Heart right ventricle (tissue), 16 donors: ENCODE data around the gene LAMB2. TPM values are rescaled to one million over a fixed set of nuclear protein-coding genes. Genes with fewer than 3 reads are reported as not detected.

Experiments
- ATAC-seq, 8 donors: fragments of 200-7000 bp; cut with Tn5 transposase; one replicate each; pipeline ENCODE4 v1.9.1; 2020; ENCODE audit warnings: mild to moderate bottlenecking in 8 of 8, moderate library complexity in 8 of 8, moderate number of reproducible peaks in 1 of 8
- DNase-seq, 2 donors: peaks; one replicate each; pipeline ENCODE4 v3.0.0-alpha.2; 2020
- H3K27ac ChIP-seq, 10 donors: fragments of 200-600 bp; sonication (generic) in 2 of 10; one replicate each; pipeline versions ENCODE4 v1.5.0 to v1.8.0; 2020 to 2022; ENCODE audit warnings: mild to moderate bottlenecking in 3 of 10
- H3K27me3 ChIP-seq, 7 donors: fragments of 200-600 bp; one replicate each; pipeline ENCODE4 v1.8.0; 2021 to 2022; ENCODE audit warnings: mild to moderate bottlenecking in 2 of 7
- H3K36me3 ChIP-seq, 9 donors: fragments of 200-600 bp; sonication (generic) in 1 of 9; one replicate each; pipeline versions ENCODE4 v1.5.0 to v1.8.0; 2020 to 2022; ENCODE audit warnings: mild to moderate bottlenecking in 2 of 9
- H3K4me1 ChIP-seq, 9 donors: fragments of 200-600 bp; sonication (generic) in 1 of 9; one replicate each; pipeline versions ENCODE4 v1.5.0 to v1.8.0; 2020 to 2022; ENCODE audit warnings: mild to moderate bottlenecking in 4 of 9
- H3K4me3 ChIP-seq, 10 donors: fragments of 200-600 bp; sonication (generic) in 2 of 10; one replicate each; pipeline versions ENCODE4 v1.5.0 to v1.8.0; 2020 to 2022; ENCODE audit warnings: mild to moderate bottlenecking in 7 of 10, moderate library complexity in 2 of 10
- H3K9me3 ChIP-seq, 11 donors: fragments of 200-600 bp in 10 of 11; sonication (generic) in 2 of 11; one replicate each; pipeline versions ENCODE4 v1.5.0 to v1.8.0; 2013 to 2022; ENCODE audit warnings: mild to moderate bottlenecking in 2 of 11, control low read depth in 1 of 11, moderate library complexity in 1 of 11
- WGBS, 2 donors: extraction: QIAGEN DNeasy Blood & Tissue Kit; methylation state at CpG; one replicate each; pipeline ENCODE4 v1.1.7; 2013; ENCODE audit warnings: inconsistent platforms in 1 of 2; 5-methylcytosine and 5-hydroxymethylcytosine counted together
- intact Hi-C, 10 donors: fragments of 100-400 bp; cut with DNase I; formaldehyde crosslinking; loops; one replicate each; pipeline versions ENCODE4 v1.11.1 to v1.14.2; 2022
- polyA plus RNA-seq, 2 donors: library from polyadenylated mRNA; stranded (reverse); fragments of 200-250 nt; gene quantifications; one replicate each; pipeline ENCODE4 v1.2.3, GENCODE V29; 2013
- total RNA-seq, 10 donors: library from RNA; stranded (reverse); fragmentation: NEBNext Ultra II Directional in 3 of 10; extraction: Animal tissue kit (Norgen Biotek cat#: 25700) in 3 of 10; gene quantifications; one replicate each; pipeline versions ENCODE4 v1.2.1 to v1.2.4, GENCODE V29; 2021 to 2023
- TF ChIP-seq, protein P1 (sequence below), 9 donors: fragments of 200-600 bp; sonication (generic) in 2 of 9; IDR thresholded peaks; one replicate each; pipeline versions ENCODE4 v1.5.0 to v1.8.0; 2021 to 2022; ENCODE audit warnings: antibody characterized with exemption in 9 of 9, mild to moderate bottlenecking in 5 of 9, moderate library complexity in 1 of 9
- donor health status: Arrhythmogenic right ventricular cardiomyopathy.
- donor health status: ischemic (EF 13 %, LVEDD 7.1; RV severe dilation, severe dysfunction).
- donor health status: healthy with polysubstance abuse.
- donor health status: DM: no; HTN: yes; CAD: no.
- donor health status: DM: no; HTN: no; CAD: no.
- donor health status: ischemic (EF 25% LVEDD 6.9; RV normal size, moderate dysfunction).
- donor health status: ischemic (EF 25% LVEDD 5.7; RV mildly dilated, moderate dysfunction).
- donor health status: healthy.
- donor health status: DM: yes; HTN: yes; CAD: no.
- donor health status: Ischemic cardiomyopathy.
- donor health status: ischemic (EF 35%, LVEDD 5.7; RV mildly dilated, moderate dysfunction).
- donor health status: nonischemic (EF 11% LVEDD 7.7; RV severe dilation, severe dysfunction).
- donor health status: DM: yes; HTN: yes; CAD: no.
- donor health status: PGD.
- donor health status: ischemic (EF 29% LVEDD 5.4; RV normal size, mild dysfunction).
- donor health status: nonischemic (EF 23%, LVEDD 6.1; RV moderate dilation, normal function).

LAMB2 gene
- total and polyA plus RNA-seq, 12 donors = 423 to 1,204 (median 776) TPM

DNA sequence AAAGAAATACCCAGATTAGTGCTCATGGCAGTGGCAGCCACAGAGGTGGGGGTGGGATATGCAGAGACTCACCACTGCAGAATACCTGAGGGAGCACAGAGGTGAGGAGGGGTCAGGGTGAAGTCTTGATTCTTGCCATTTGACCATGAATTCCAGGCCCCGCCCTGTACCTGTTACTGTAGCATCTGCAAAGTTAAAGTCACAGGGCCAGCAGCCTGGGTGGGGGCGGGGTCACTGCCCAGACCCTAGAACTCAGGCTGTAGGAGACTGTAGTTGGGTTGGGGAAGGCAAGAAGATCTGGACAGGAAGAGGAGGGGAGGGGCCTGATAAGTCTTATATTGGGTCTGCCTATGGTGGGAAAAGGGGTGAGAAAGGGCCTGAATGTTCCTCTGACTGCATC, 18.8 kb upstream of the LAMB2 start:
- TF ChIP-seq, protein P1, sequence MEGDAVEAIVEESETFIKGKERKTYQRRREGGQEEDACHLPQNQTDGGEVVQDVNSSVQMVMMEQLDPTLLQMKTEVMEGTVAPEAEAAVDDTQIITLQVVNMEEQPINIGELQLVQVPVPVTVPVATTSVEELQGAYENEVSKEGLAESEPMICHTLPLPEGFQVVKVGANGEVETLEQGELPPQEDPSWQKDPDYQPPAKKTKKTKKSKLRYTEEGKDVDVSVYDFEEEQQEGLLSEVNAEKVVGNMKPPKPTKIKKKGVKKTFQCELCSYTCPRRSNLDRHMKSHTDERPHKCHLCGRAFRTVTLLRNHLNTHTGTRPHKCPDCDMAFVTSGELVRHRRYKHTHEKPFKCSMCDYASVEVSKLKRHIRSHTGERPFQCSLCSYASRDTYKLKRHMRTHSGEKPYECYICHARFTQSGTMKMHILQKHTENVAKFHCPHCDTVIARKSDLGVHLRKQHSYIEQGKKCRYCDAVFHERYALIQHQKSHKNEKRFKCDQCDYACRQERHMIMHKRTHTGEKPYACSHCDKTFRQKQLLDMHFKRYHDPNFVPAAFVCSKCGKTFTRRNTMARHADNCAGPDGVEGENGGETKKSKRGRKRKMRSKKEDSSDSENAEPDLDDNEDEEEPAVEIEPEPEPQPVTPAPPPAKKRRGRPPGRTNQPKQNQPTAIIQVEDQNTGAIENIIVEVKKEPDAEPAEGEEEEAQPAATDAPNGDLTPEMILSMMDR (IDR thresholded peaks at IDR 0.05) = no peak
- H3K36me3 ChIP-seq = no peaks in the 10 kb centered on the region
- DNase-seq (no peak), ATAC-seq (no peak)
- H3K4me1 ChIP-seq = no peaks in the 10 kb centered on the region
- WGBS, 2 donors = 96% methylated on average over 2 of the region's 2 CpGs
- intact Hi-C loops = no loop called here
- H3K27me3 ChIP-seq = no peaks in the 10 kb centered on the region
- H3K9me3 ChIP-seq = no peaks in the 10 kb centered on the region
- no peak overlapping the region for H3K4me3 ChIP-seq
- H3K27ac ChIP-seq = no peak overlapping the region

DNA sequence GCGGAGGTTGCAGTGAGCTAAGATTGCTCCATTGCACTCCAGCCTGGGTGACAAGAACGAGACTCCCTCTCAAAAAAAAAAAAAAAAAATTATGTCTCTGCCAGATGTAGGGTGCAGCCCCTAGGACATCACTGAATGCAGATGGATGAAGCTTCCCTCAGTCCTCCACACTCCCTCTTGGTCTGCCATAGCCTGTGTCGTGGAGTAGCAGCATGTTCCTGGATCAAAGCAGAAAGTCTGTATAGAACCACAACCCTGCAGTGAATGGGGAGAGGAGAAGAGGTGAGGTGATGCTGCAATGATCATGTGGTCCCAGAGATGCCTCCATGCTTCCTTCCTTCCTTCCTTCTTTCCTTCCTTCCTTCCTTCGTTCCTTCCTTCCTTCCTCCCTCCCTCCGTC, 15.3 kb upstream of the LAMB2 start:
- Histone ChIP-seq H3K27ac (no peak overlapping the region), H3K9me3 (no peaks in the 10 kb centered on the region), H3K4me1 (no peaks in the 10 kb centered on the region), H3K27me3 (no peaks in the 10 kb centered on the region), H3K36me3 (no peaks in the 10 kb centered on the region), H3K4me3 (no peak overlapping the region)
- ATAC-seq = no peak
- TF ChIP-seq, protein P1 (IDR thresholded peaks at IDR 0.05) = no peak
- intact Hi-C loops = no loop called here
- 73% methylated on average over 5 of the region's 5 CpGs for WGBS, 2 donors
- DNase-seq = no peak

DNA sequence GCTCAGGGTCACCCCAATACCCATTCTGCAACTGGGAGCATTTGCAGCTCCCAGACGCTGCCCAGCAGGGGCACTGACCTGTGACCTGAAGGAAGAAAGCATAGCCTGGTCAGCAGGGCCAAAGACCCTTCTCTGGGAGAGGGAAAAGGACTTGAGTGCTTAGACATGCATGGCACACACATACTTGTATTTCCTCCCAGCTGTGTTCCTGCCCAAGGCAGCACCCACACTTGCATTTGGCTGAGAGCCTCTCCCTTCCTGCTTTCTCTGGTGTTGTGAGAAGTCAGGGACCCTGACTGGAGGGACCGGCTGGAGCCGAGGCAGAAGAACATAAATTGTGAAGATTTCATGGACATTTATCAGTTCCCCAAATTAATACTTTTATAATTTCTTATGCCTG, 7.2 kb upstream of the LAMB2 start:
- Histone ChIP-seq H3K27ac (no peak overlapping the region), H3K27me3 (no peaks in the 10 kb centered on the region), H3K4me1 (no peaks in the 10 kb centered on the region), H3K36me3 (no peaks in the 10 kb centered on the region), H3K9me3 (no peaks in the 10 kb centered on the region), H3K4me3 (no peak overlapping the region)
- intact Hi-C loops = no loop called here
- ATAC-seq (no peak), DNase-seq (no peak)
- TF ChIP-seq, protein P1 (IDR thresholded peaks at IDR 0.05) = no peak
- WGBS, 2 donors = 60 to 72% methylated on average over 3 of the region's 3 CpGs

GRCh38 chr3:49135499-49135898, 2.6 kb upstream of the LAMB2 start:
- WGBS, 2 donors = 92 to 95% methylated on average over 4 of the region's 4 CpGs

More at GRCh38 chr3:49135499-49135898, 2.6 kb upstream of the LAMB2 start:
- H3K4me3 ChIP-seq = no peak overlapping the region
- ATAC-seq (no peak), DNase-seq (no peak)
- peaks cover 11 to 34% (median 25%) of the 10 kb centered on the region in 9 donors for H3K4me1 ChIP-seq
- H3K36me3 ChIP-seq = peaks cover 0 to 14% (median 7%) of the 10 kb centered on the region in 9 donors
- no peaks in the 10 kb centered on the region for H3K27me3 ChIP-seq
- no peak overlapping the region for H3K27ac ChIP-seq
- no peaks in the 10 kb centered on the region for H3K9me3 ChIP-seq
- intact Hi-C loops = no loop called here
- TF ChIP-seq, protein P1 (IDR thresholded peaks at IDR 0.05) = no peak
